Measurements from ENCODE around the gene ABCA10.
"Not testable (repeated sequence)": the region's sequence is repeated elsewhere in the genome, so short reads cannot be mapped to it uniquely, and the experiment has no call there.

The ABCA10 gene

DNA sequence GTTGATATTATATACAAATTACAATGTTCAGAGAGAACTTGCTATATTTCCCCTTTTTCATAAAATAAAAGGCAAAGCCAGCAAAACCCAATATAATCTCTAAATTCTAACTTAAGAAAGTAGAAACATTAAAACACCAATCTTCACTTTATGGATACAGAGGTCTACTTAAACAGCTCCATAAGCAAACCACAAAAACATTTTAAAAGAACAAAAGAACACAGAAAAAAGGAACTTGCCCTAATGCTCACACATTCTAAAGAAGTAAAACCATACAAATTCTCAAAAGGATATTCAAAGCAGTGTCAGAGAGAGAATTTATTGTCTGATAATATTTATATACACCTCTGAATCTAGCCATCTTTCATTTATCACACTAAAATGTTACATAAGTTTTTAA, 606 bp downstream of the ABCA10 start:
- DNase-seq = no peak

- DNase-seq = no peak
Observed at GRCh38 chr17:69227541-69227940, 1.1 kb downstream of the ABCA10 start.

DNA sequence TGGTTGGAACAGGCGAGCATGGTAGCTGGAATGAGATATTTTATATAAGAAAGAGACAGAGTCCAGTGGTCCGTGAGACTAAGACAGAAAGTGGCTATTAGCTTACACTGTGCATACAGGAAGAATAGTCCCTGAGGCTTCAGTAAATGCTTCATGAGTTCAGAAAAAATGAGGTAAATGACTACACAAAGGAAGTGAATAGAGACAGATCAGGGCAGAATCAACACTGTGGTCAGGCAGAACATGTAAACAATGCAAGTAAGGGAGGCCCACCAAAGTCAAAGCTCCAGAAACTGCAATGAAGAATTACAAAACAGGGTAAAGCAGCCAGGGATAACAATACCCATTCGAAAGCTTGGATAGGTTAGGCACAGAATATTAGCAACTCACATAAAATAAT, 4.8 kb downstream of the ABCA10 start:
- DNase-seq = no peak

DNA sequence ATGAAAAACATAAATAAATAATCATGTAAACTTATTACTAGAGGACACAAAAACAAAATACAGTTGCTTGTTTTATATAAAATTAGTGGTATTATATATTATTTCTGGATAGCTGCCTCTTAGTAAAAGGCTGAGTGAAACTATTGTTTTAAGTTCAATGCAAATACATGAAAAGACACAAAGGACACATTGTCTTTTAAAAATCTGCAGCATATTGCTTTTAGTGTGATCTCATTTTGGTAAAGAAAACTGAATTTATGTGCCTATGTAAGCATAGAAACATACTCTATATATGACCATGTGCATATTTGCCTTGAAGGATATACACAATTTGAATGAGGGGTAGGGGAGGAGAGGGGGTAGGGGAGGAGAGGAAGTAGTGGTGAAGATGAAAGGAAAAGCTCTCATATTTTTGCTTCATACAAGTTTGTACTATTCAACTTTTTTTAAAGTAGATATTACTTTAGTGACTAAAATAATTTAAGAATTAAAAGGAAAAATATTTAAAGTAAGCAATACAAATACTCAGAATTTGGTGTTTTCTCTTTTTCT, 5.8 kb downstream of the ABCA10 start:
- DNase-seq = no peak

DNA sequence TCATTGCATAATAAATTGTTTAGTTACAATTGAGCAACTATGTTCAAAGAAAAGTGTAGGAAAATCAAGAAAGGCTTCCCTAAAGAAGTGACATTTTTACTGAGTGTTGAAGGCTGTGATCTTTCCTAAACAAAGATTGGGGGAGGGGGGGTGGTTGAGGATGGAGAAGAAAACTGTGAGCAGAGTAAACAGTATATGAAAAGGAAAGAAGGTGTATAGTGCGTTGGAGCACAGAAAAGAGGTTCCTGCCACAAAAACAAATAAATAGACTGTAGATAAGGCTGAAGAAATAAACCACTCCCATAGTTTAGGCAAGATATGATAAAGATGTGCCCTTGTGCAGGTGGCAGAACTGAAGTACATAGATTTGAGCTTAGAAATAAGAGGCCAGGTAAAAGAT, 8.5 kb downstream of the ABCA10 start:
- DNase-seq = no peak

DNA sequence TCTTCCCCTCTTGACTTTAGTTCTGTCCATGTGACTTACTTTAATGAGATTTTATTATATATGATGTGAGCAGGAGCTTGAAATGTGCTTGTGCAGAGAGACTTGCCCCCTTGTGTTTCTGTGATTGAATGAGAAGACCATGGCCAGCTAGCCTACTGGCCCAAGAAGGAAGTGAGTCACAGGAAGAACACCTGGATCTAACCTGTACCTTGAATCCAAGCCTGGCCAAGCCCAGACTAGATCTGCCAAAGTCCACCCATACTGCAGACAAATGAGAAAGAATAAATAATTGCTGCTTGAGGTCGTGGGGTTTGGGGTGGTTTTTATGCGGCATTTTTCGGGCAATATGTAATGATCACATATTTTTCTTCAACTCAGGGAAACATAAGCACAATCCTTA, 9.6 kb downstream of the ABCA10 start:
- DNase-seq = no peak

DNA sequence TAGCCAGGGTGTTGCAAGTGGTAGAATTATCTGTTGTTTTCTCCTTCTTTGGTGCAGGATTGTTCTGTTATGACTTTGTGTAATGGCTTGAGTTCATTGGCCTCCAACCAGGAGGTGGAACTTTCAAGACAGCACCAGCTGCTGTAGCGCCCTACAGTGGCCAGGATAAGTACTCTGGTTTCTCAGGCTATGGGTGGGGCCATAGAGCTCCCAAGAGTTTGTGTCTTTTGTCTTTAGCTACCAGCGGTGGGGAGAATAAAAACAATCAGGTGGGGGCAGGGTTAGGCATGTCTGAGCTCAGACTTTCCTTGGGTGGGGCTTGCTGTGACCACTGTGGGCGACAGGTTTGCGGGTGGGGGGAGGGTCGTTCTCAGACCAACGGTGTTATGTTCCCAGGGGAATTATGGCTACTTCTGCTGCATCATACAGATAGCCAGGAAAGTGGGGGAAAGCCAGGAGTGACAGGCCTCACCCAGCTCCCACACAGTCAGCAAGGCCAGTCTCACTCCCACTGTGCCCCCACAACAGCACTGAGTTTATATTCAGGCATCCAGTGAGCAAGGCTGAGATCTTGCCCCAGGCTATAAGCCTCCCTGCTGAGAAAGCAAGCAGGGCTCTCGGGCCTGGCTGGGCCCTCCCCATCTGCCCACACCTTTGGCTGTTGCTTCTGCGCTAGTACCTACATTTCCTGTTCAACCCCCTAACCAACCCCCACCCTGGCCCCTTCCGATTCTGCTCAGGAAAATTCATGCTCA, 15.4 kb downstream of the ABCA10 start:
- DNase-seq = no peak

DNA sequence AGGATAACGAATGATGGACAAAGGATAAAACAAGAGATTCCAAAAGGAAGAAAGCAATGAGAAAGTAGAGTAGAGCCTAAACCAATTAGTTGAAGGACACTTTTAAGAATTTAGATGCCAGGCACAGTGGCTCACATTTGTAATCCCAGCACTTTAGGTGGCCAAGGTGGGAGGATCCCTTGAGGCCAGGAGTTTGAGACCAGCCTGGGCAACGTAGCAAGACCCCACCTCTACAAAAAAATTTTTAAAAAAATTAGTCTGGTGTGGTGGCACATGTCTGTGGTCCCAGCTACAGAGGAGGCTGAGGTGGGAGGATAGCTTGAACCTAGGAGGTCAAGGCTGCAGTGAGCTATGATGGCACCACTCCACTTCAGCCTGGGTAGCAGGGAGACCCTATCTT, 20.0 kb downstream of the ABCA10 start:
- DNase-seq = no peak

- no peak for DNase-seq
Observed at GRCh38 chr17:69207151-69207550, 21.5 kb downstream of the ABCA10 start.

GRCh38 chr17:69198238-69198637, 30.4 kb downstream of the ABCA10 start:
- no peak for DNase-seq

GRCh38 chr17:69196105-69196653, 32.4 kb downstream of the ABCA10 start:
- not testable (repeated sequence) for DNase-seq

GRCh38 chr17:69192754-69193153, 35.9 kb downstream of the ABCA10 start:
- no peak for DNase-seq

- no peak for DNase-seq
Observed at GRCh38 chr17:69188796-69189195, 39.8 kb downstream of the ABCA10 start.

DNA sequence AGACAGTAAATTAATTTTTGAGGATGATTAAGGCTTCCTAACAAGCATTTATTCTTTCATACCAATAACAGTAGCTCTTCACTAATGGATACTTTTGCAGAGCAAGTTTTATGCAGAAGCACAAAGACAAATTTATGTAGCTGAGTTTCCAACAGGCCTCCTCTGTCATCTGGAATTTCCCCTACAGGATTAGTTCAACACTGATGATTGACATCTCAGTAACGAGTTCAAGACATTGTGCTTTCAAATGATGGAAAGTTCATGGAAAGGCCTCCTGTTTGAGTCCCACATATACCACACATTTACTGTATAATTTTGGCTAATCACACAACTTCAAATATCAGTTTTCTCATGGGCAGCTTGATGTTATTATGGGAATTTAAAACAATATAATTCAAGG, 40.6 kb downstream of the ABCA10 start:
- no peak for DNase-seq

DNA sequence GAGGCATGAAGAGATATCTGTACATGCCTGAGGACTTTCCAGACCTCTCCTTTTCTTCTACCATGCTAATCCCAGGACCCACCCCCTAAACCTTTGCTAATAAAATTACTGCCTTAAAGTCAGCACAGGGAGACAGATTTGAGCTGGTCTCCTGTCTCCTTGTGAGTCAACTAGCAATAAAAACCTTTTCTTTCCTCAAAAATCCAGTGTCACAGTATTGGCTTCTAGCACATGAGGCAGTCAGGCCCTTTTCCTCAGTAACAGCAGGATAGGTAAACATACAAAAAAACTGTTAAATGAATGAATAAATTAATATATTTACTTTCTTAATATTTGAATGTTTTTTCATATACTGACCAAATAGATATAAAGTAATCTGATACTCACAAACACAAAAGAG, 41.3 kb downstream of the ABCA10 start:
- no peak for DNase-seq

DNA sequence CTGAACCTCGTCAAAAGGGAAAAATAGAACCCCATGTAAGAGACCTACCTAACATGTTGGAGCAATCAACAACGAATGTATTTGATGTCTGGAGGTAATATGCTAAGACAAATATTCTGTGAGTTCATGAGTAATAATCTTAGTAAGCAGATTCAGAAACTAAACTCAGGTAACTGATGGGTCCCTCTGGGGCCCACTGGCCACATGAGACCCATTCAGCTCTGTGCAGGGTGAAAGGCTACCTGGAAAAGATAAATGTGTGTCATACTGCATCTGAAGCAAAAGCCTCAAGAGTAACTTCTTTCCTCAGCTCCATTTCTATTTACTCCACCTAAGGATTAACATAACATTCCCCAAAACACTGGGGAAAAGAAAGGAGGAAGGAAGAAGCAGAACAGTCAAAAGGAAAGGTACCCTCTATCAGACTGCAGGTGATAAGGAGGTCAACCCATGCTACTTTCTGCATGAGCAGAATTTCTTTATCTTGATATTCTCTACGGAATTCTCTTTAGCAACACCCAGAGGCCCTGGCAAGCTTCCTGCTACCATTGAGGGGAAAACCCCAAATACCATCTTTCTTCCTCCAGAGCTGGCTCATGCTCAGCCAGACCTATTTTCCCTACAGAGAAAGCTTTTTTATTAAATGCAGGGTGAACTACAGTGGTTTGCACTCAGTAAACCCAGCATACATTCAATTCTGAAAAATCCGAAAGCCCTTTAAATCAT, 49.2 kb downstream of the ABCA10 start:
- no peak for DNase-seq

- DNase-seq = no peak
Observed at GRCh38 chr17:69176457-69176795, 52.2 kb downstream of the ABCA10 start.

DNA sequence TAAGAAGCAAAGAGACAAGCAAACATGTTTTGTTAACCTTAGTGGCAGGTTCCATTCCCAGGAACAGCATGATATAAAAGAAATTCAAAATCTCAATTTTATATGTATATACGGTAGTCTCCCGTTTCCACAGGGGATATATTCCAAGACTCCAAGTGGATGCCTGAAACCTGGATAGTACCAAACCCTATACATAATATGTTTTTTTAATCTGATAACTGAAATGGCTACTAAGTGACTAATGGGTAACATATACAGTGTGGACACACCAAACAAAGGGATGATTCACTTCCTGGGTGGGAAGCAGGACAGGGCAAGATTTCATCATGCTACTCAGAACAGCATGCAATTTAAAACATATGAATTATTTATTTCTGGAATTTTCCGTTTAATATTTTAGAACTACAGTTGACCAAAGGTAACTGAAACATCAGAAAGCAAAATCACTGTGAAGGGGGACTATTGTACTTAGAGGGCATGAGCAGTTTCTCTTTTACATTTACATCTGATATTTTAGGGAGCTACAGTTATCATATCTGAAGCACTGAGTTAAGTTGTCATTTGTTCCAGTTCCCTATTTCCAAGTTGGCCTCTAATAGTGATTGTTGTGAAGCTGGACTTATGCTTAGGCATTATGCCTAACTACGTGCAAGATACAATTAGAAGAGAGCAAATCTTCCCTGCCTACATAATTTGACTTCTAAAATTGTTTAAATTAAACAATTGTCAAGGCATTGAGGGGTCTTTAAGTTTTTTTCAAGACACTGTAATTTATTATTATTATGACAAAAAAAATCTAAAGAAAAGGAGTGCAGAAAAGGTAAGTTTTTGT, 52.8 kb downstream of the ABCA10 start:
- no peak for DNase-seq

- DNase-seq = no peak
Observed at GRCh38 chr17:69175262-69175624, 53.4 kb downstream of the ABCA10 start.

DNA sequence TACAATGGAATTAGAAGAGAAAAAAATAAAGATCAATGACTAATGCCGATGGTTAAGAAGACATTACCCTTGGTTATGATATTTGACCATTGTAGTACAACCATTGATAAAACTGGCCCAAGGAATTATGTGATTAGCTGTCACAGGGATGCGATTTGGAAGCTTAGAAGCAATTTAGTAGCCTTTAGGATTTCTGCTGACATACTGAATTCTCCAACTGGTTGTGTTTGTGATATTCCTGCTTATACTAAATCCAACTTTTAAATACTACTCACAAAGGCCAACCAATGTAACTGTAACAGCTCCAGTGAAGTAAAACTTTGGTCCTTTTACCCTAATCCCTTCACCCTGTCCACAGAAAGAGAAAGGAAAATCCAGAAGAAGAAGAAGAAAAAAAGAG, 55.5 kb downstream of the ABCA10 start:
- no peak for DNase-seq

DNA sequence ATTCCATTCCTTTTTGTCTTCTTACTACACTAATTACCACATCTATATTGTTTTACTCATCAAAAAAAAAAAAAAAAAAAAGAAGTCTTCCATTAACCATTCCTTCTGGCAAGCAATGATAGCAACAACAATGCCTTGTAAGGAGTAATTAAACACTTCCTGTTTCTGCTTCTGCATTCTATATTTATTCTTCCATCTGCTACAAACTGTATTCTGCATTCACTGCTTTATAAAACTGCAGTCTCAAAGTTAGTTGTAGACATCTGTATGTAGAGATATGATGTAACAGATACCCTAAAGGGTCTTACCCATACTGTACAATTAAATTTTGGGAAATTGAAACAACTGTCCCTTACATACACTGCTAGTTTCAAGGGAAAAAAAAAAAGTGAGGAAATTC, 58.2 kb downstream of the ABCA10 start:
- no peak for DNase-seq

DNA sequence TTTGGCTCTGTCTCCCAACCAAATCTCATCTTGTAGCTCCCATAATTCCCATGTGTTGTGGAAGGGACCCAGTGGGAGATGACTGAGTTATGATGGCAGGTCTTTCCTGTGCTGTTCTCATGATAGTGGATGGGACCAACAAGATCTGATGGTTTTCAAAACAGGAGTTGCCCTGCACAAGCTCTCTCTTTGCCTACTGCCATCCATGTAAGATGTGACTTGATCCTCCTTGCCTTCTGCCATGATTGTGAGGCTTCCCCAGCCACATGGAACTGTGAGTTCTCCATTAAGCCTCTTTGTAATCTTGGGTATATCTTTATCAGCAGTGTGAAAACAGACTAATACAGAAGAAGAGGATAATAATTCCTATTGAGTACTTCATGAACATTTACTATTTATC, 60.0 kb downstream of the ABCA10 start:
- DNase-seq = not testable (repeated sequence)

DNA sequence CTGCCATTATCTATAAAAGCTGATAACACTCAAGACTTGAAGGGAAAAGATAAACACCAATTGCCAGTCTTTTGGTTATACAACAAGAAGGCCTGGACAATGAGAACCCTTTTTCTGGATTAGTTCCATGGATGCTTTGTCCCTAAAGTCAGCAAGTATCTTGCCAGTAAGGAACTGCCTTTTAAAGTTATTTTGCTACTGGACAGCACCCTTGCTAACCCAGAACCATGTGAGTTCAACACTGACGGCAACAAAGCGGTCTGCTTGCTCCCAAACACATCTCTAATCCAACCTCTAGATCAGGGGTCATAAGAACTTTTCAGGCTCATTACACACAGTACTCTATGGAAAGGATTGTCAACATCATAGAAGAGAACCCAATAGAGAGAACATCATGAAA, 61.7 kb downstream of the ABCA10 start:
- no peak for DNase-seq
